ENCODE data around the gene TTLL11. TPM values are rescaled to one million over a fixed set of nuclear protein-coding genes. Genes with fewer than 3 reads are reported as not detected.

The TTLL11 gene
- total and polyA plus RNA-seq, 2 experiments from 2014 or later, result 5.5 to 7.6 TPM

- TF ChIP-seq EZH2phosphoT487 (IDR thresholded peaks at IDR 0.05; ENCODE audit: low read depth, severe bottlenecking, unreplicated experiment) (no peak), EZH2 (IDR thresholded peaks at IDR 0.05; ENCODE audit: borderline replicate concordance) (no peak), CTCF (IDR thresholded peaks at IDR 0.05; ENCODE audit: poor library complexity) (no peak)
- H3K4me2 ChIP-seq, result no peak overlapping the region
These were observed 179.0 kb downstream of the TTLL11 start for GRCh38 chr9:121914017-121914595.

DNA sequence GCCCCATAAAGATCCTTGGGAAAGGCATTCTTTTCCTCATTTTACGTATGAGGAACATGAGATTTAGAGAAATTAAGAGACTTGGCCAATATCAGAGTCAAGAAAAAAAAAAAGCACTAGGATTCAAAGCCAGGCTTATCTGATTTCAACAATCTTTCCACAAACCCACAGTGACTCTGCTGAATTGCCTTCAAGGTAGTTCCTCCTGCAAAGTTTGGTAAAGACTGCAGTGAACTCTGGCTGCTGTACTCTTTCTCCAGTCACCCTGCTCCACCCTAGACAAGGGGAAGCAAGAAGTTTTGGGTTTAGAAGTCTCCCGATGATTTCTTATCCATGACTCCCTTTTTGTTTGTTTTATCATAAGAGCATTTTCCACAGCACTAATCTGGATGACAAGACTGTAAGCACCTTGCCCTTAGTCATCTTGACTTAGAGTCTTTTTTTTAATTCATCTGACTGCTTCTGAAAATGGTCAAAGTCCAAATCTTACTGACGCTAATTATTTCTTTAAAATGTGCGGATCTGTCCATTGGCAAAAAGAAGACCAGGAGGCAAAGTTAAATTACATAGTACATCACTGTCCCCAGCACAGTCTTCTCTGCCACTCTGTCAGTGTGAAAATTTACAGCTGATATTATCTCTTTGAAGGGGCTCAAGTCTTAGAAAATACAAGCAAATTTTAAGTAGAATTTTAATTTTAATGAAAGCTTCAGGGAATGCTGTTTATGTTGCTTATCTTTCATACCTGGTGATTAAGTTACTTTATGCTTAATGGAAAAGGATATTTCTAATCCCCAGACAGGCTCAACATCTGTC is 180.1 kb downstream of the TTLL11 start:
- Histone ChIP-seq H3K4me3 (no peak overlapping the region), H4K20me1 (ENCODE audit: insufficient read depth, poor library complexity, severe bottlenecking) (no peaks in the 10 kb centered on the region), H3K9me2 (replicated peaks; ENCODE audit: insufficient read depth) (no peaks in the 10 kb centered on the region), H3K36me3 (replicated peaks; ENCODE audit: insufficient read depth, low read depth) (no peaks in the 10 kb centered on the region), H2AFZ (no peak overlapping the region), H3K79me2 (no peaks in the 10 kb centered on the region), H3K4me1 (ENCODE audit: insufficient read depth) (no peaks in the 10 kb centered on the region), H3K4me2 (no peak overlapping the region), H3K9me3 (ENCODE audit: low read depth) (no peaks in the 10 kb centered on the region), H3K27ac (no peak overlapping the region), H3K27me3 (no peaks in the 10 kb centered on the region)
- no peak for TF ChIP-seq CTCF (IDR thresholded peaks at IDR 0.05; ENCODE audit: poor library complexity)
- no peak for TF ChIP-seq EZH2phosphoT487 (IDR thresholded peaks at IDR 0.05; ENCODE audit: low read depth, severe bottlenecking, unreplicated experiment)
- no peak for TF ChIP-seq EZH2 (IDR thresholded peaks at IDR 0.05; ENCODE audit: borderline replicate concordance)
- no peak for DNase-seq (ENCODE audit: low spot score)
- WGBS (ENCODE audit: low lambda C conversion rate, missing lambda C conversion rate), result 65% methylated on average over 4 of the region's 4 CpGs

More at GRCh38 chr9:121914017-121914595, 179.0 kb downstream of the TTLL11 start:
- H4K20me1 ChIP-seq (ENCODE audit: insufficient read depth, poor library complexity, severe bottlenecking), result no peaks in the 10 kb centered on the region
- no peaks in the 10 kb centered on the region for H3K9me3 ChIP-seq (ENCODE audit: low read depth)
- no peaks in the 10 kb centered on the region for H3K4me1 ChIP-seq (ENCODE audit: insufficient read depth)
- H3K4me3 ChIP-seq, result no peak overlapping the region
- H3K9me2 ChIP-seq (replicated peaks; ENCODE audit: insufficient read depth), result no peaks in the 10 kb centered on the region
- H3K27me3 ChIP-seq, result no peaks in the 10 kb centered on the region
- 83% methylated on average over 6 of the region's 6 CpGs for WGBS (ENCODE audit: low lambda C conversion rate, missing lambda C conversion rate)
- no peaks in the 10 kb centered on the region for H3K79me2 ChIP-seq
- no peak overlapping the region for H3K27ac ChIP-seq
- no peak overlapping the region for H2AFZ ChIP-seq
- no peak for DNase-seq (ENCODE audit: low spot score)
- H3K36me3 ChIP-seq (replicated peaks; ENCODE audit: insufficient read depth, low read depth), result no peaks in the 10 kb centered on the region

- Histone ChIP-seq H3K9me3 (ENCODE audit: low read depth) (no peaks in the 10 kb centered on the region), H4K20me1 (ENCODE audit: insufficient read depth, poor library complexity, severe bottlenecking) (no peaks in the 10 kb centered on the region), H3K36me3 (replicated peaks; ENCODE audit: insufficient read depth, low read depth) (no peaks in the 10 kb centered on the region), H3K4me1 (ENCODE audit: insufficient read depth) (no peaks in the 10 kb centered on the region), H2AFZ (no peak overlapping the region), H3K27me3 (no peaks in the 10 kb centered on the region), H3K9me2 (replicated peaks; ENCODE audit: insufficient read depth) (no peaks in the 10 kb centered on the region), H3K27ac (no peak overlapping the region), H3K4me2 (no peak overlapping the region), H3K79me2 (no peaks in the 10 kb centered on the region), H3K4me3 (no peak overlapping the region)
- TF ChIP-seq CTCF (IDR thresholded peaks at IDR 0.05; ENCODE audit: poor library complexity) (no peak), EZH2phosphoT487 (IDR thresholded peaks at IDR 0.05; ENCODE audit: low read depth, severe bottlenecking, unreplicated experiment) (no peak), EZH2 (IDR thresholded peaks at IDR 0.05; ENCODE audit: borderline replicate concordance) (no peak)
- WGBS (ENCODE audit: low lambda C conversion rate, missing lambda C conversion rate), result 78% methylated on average over 4 of the region's 4 CpGs
- no peak for DNase-seq (ENCODE audit: low spot score)
These were observed 182.5 kb downstream of the TTLL11 start for GRCh38 chr9:121910491-121911040.

Measured in hepatocyte (in vitro differentiated cells).